OCI-LY7 (cell line): ENCODE results near the gene RNF14. TPM values are rescaled to one million over a fixed set of nuclear protein-coding genes. Genes with fewer than 3 reads are reported as not detected.

ENCODE experiments used
- BruUV-seq: library from RNA; stranded (reverse); fragments of 400-500 nt; replicated peaks from 2 replicates; lab custom pipeline; 2021; lab: Mats Ljungman, UMichigan
- CTCF ChIA-PET: fragments of 300-600 bp; sonication (Branson Sonifier 250); formaldehyde crosslinking; loops from one replicate; lab custom pipeline; 2022; ENCODE audit warnings: antibody characterized with exemption; ENCODE audit not compliant: unreplicated experiment; lab: Charles Lee
- POLR2A ChIA-PET: fragments of 300-600 bp; sonication (Branson Sonifier 250); formaldehyde crosslinking; loops from one replicate; lab custom pipeline; 2022; ENCODE audit warnings: antibody characterized with exemption; lab: Charles Lee
- DNase-seq: peaks from one replicate; pipeline ENCODE4 v3.0.0-alpha.2; 2015; ENCODE audit warnings: low spot score
- H2AFZ ChIP-seq: fragments of 200-600 bp; sonication (generic), shearing (Covaris generic); 2 replicates; pipeline ENCODE4 v1.6.1; 2014; ENCODE audit warnings: mild to moderate bottlenecking, antibody characterized with exemption, low read length, moderate library complexity
- H3K27ac ChIP-seq: fragments of 200-600 bp; sonication (generic); 2 replicates; pipeline ENCODE4 v1.5.1; 2014; ENCODE audit warnings: mixed run types, low read depth, mild to moderate bottlenecking, moderate library complexity, low read length, inconsistent platforms; ENCODE audit not compliant: poor library complexity, severe bottlenecking
- H3K36me3 ChIP-seq: fragments of 200-600 bp; sonication (generic); 2 replicates; pipeline ENCODE4 v1.6.1; 2014; ENCODE audit warnings: mild to moderate bottlenecking, antibody characterized with exemption, low read length, moderate library complexity, mixed read lengths; ENCODE audit not compliant: insufficient read depth
- H3K4me1 ChIP-seq: fragments of 200-600 bp; sonication (generic); 2 replicates; pipeline ENCODE4 v1.5.1; 2014; ENCODE audit warnings: mild to moderate bottlenecking, low read length; ENCODE audit not compliant: insufficient read depth, poor library complexity, severe bottlenecking
- H3K4me2 ChIP-seq: fragments of 200-600 bp; sonication (generic); 2 replicates; pipeline ENCODE4 v1.6.1; 2014; ENCODE audit warnings: mild to moderate bottlenecking, low read length
- H3K4me3 ChIP-seq: fragments of 200-600 bp; sonication (generic); 2 replicates; pipeline ENCODE4 v1.5.1; 2014; ENCODE audit warnings: mild to moderate bottlenecking, low read depth, low read length; ENCODE audit not compliant: poor library complexity, severe bottlenecking
- H3K79me2 ChIP-seq: fragments of 200-600 bp; sonication (generic); 2 replicates; pipeline ENCODE4 v1.6.1; 2016; ENCODE audit warnings: low read depth, mild to moderate bottlenecking, low read length, moderate library complexity, mixed read lengths; ENCODE audit not compliant: insufficient read depth
- H3K9me2 ChIP-seq: fragments of 200-600 bp; sonication (generic); 2 replicates; pipeline ENCODE4 v1.6.1; 2016; ENCODE audit warnings: mild to moderate bottlenecking, low read length, mixed read lengths; ENCODE audit not compliant: insufficient read depth
- H3K9me3 ChIP-seq: fragments of 200-600 bp; sonication (generic); 2 replicates; pipeline ENCODE4 v1.6.1; 2014; ENCODE audit warnings: mild to moderate bottlenecking, mixed run types, low read length, mixed read lengths
- H4K20me1 ChIP-seq: fragments of 200-600 bp; sonication (generic); 2 replicates; pipeline ENCODE4 v1.6.1; 2014; ENCODE audit warnings: mild to moderate bottlenecking, antibody characterized with exemption, low read length, moderate library complexity, mixed read lengths; ENCODE audit not compliant: insufficient read depth
- EZH2phosphoT487 ChIP-seq: fragments of 200-600 bp; sonication (generic); IDR thresholded peaks from 2 replicates; pipeline ENCODE4 v1.6.1; 2018; ENCODE audit warnings: low read depth, borderline replicate concordance, mild to moderate bottlenecking, mixed run types, antibody characterized with exemption, low read length, moderate library complexity, mixed read lengths
- intact Hi-C: fragments of 100-400 bp; cut with micrococcal nuclease; formaldehyde crosslinking; loops from one replicate; pipeline ENCODE4 v1.10.0; 2022; ENCODE audit not compliant: unreplicated experiment
- total RNA-seq, 2 experiments: library from RNA; depleted of rRNA in 1 of 2; stranded (reverse); fragments of >200 nt in 1 of 2; shearing (Covaris generic) in 1 of 2; gene quantifications; 2 replicates each; pipeline ENCODE4 v1.2.3, GENCODE V29; 2014 to 2022
- TF ChIP-seq, protein P1 (sequence below): fragments of 200-600 bp; sonication (generic); conservative IDR thresholded peaks from 2 replicates; pipeline ENCODE4 v1.5.1; 2014; ENCODE audit warnings: mild to moderate bottlenecking, antibody characterized with exemption, low read length, moderate library complexity, mixed read lengths

Gene RNF14
- total RNA-seq, 2 experiments from 2014 or later, result 31.7 to 41.1 TPM

DNA sequence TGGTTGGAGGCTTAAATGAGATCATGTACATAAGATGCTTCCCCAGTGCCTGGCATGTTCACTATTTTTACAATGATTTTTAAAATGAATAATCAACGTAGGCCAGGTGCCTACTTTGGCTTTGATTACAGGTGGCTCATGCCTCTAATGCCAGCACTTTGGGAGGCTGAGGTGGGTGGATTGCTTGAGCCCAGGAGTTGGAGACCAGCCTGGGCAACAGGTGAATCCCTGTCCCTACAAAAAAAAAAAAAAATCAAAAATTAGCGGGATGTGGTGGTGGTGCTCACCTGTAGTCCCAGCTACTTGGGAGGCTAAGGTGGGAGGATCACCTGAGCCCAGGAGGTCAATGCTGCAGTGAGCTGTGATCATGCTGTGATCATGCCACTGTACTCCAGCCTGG lies 20.1 kb upstream of the RNF14 start:
- ChIA-PET POLR2A (interaction anchor here (0.7 to 1.9 kb wide), 2 partner anchors 20 to 25 kb away, joined by 3 to 7 read pairs; partner anchors contain the start of gene DELE1), CTCF (no interaction called here)
- no peak overlapping the region for H3K27ac ChIP-seq
- no peak overlapping the region for H2AFZ ChIP-seq
- intact Hi-C loops, result no loop called here
- no peak overlapping the region for H3K4me3 ChIP-seq
- H3K9me2 ChIP-seq, result no peaks in the 10 kb centered on the region
- no peak overlapping the region for H3K4me2 ChIP-seq
- no TSS peak for BruUV-seq
- no peaks in the 10 kb centered on the region for H4K20me1 ChIP-seq
- no peaks in the 10 kb centered on the region for H3K36me3 ChIP-seq
- H3K9me3 ChIP-seq, result no peaks in the 10 kb centered on the region
- H3K4me1 ChIP-seq, result peaks cover 6% of the 10 kb centered on the region
- no peak for DNase-seq
- H3K79me2 ChIP-seq, result no peaks in the 10 kb centered on the region
- TF ChIP-seq, protein P1, sequence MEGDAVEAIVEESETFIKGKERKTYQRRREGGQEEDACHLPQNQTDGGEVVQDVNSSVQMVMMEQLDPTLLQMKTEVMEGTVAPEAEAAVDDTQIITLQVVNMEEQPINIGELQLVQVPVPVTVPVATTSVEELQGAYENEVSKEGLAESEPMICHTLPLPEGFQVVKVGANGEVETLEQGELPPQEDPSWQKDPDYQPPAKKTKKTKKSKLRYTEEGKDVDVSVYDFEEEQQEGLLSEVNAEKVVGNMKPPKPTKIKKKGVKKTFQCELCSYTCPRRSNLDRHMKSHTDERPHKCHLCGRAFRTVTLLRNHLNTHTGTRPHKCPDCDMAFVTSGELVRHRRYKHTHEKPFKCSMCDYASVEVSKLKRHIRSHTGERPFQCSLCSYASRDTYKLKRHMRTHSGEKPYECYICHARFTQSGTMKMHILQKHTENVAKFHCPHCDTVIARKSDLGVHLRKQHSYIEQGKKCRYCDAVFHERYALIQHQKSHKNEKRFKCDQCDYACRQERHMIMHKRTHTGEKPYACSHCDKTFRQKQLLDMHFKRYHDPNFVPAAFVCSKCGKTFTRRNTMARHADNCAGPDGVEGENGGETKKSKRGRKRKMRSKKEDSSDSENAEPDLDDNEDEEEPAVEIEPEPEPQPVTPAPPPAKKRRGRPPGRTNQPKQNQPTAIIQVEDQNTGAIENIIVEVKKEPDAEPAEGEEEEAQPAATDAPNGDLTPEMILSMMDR, result no peak
- no peak for TF ChIP-seq EZH2phosphoT487

GRCh38 chr5:141949511-141949910 lies 19.4 kb upstream of the RNF14 start:
- H3K9me2 ChIP-seq, result no peaks in the 10 kb centered on the region
- H3K4me1 ChIP-seq, result peaks cover 13% of the 10 kb centered on the region
- no peak overlapping the region for H2AFZ ChIP-seq
- intact Hi-C loops, result no loop called here
- ChIA-PET CTCF (no interaction called here), POLR2A (interaction anchor here (0.7 kb wide), 1 partner anchor 19 kb away, joined by 3 read pairs; no protein-coding TSS in a partner anchor)
- no peak for DNase-seq
- H3K4me3 ChIP-seq, result no peak overlapping the region
- TF ChIP-seq, protein P1, result no peak
- TF ChIP-seq EZH2phosphoT487, result no peak
- no peaks in the 10 kb centered on the region for H4K20me1 ChIP-seq
- no peak overlapping the region for H3K27ac ChIP-seq
- H3K4me2 ChIP-seq, result no peak overlapping the region
- no peaks in the 10 kb centered on the region for H3K79me2 ChIP-seq
- no peaks in the 10 kb centered on the region for H3K36me3 ChIP-seq
- no peaks in the 10 kb centered on the region for H3K9me3 ChIP-seq
- BruUV-seq, result no TSS peak

GRCh38 chr5:141950207-141951005 lies 18.5 kb upstream of the RNF14 start:
- no peaks in the 10 kb centered on the region for H3K36me3 ChIP-seq
- no peak overlapping the region for H3K27ac ChIP-seq
- H3K4me3 ChIP-seq, result no peak overlapping the region
- ChIA-PET CTCF (interaction anchor here (1.1 kb wide), 1 partner anchor 10 kb away, joined by 5 read pairs; no protein-coding TSS in a partner anchor), POLR2A (interaction anchor here (1.5 kb wide), 1 partner anchor 19 kb away, joined by 4 read pairs; the partner anchor contains the start of gene RNF14)
- no peak overlapping the region for H2AFZ ChIP-seq
- TF ChIP-seq, protein P1, result no peak
- TF ChIP-seq EZH2phosphoT487, result no peak
- H3K4me1 ChIP-seq, result peaks cover 14% of the 10 kb centered on the region
- BruUV-seq, result no TSS peak
- no peaks in the 10 kb centered on the region for H3K79me2 ChIP-seq
- H4K20me1 ChIP-seq, result no peaks in the 10 kb centered on the region
- no peak overlapping the region for H3K4me2 ChIP-seq
- no peak for DNase-seq
- H3K9me2 ChIP-seq, result no peaks in the 10 kb centered on the region
- no peaks in the 10 kb centered on the region for H3K9me3 ChIP-seq
- intact Hi-C loops, result no loop called here
